PC-9 (cell line): ENCODE measurements around the gene CNTN4. TPM values are rescaled to one million over a fixed set of nuclear protein-coding genes. Genes with fewer than 3 reads are reported as not detected.

Source experiments
- BruUV-seq: library from RNA; stranded (reverse); fragments of 400-500 nt; replicated peaks from 2 replicates; lab custom pipeline; 2021; lab: Mats Ljungman, UMichigan
- CTCF ChIA-PET: fragments of 300-600 bp; sonication (Branson Sonifier 250); formaldehyde crosslinking; loops from one replicate; lab custom pipeline; 2022; ENCODE audit warnings: antibody characterized with exemption; lab: Charles Lee
- POLR2A ChIA-PET: fragments of 300-600 bp; sonication (Branson Sonifier 250); formaldehyde crosslinking; loops from one replicate; lab custom pipeline; 2022; ENCODE audit warnings: antibody characterized with exemption; ENCODE audit not compliant: unreplicated experiment; lab: Charles Lee
- DNase-seq, 2 experiments: peaks; one replicate each; pipeline versions ENCODE4 v3.0.0 to v3.0.0-alpha.2; 2015 to 2022; ENCODE audit warnings: mixed read lengths in 1 of 2
- H2AFZ ChIP-seq: fragments of 200-600 bp; sonication (generic); 2 replicates; pipeline ENCODE4 v1.8.1; 2017; ENCODE audit warnings: antibody characterized with exemption
- H3F3A ChIP-seq: fragments of 200-600 bp; sonication (generic); 2 replicates; pipeline ENCODE4 v1.8.1; 2017; ENCODE audit warnings: antibody characterized with exemption, mild to moderate bottlenecking, low read depth; ENCODE audit not compliant: insufficient read depth
- H3K27ac ChIP-seq: fragments of 200-600 bp; sonication (generic); 2 replicates; pipeline ENCODE4 v1.6.1; 2016; ENCODE audit warnings: mixed run types
- H3K27me3 ChIP-seq: fragments of 200-600 bp; sonication (generic); 2 replicates; pipeline ENCODE4 v1.6.1; 2016; ENCODE audit warnings: low read depth, mixed run types; ENCODE audit not compliant: insufficient read depth
- H3K36me3 ChIP-seq: fragments of 200-600 bp; sonication (generic); 2 replicates; pipeline ENCODE4 v1.6.1; 2016; ENCODE audit warnings: low read depth, mixed run types
- H3K4me1 ChIP-seq: fragments of 200-600 bp; sonication (generic); replicated peaks from 2 replicates; pipeline ENCODE4 v1.6.1; 2016; ENCODE audit warnings: mixed run types; ENCODE audit not compliant: insufficient read depth
- H3K4me2 ChIP-seq: fragments of 200-600 bp; sonication (generic); 2 replicates; pipeline ENCODE4 v1.6.1; 2017; ENCODE audit warnings: mixed run types
- H3K4me3 ChIP-seq: fragments of 200-600 bp; sonication (generic); 2 replicates; pipeline ENCODE4 v1.6.1; 2016; ENCODE audit warnings: mixed run types
- H3K79me2 ChIP-seq: fragments of 200-600 bp; sonication (generic); 2 replicates; pipeline ENCODE4 v1.6.1; 2017; ENCODE audit warnings: low read depth, mixed run types
- H3K9me2 ChIP-seq: fragments of 200-600 bp; sonication (generic); 2 replicates; pipeline ENCODE4 v1.8.1; 2017; ENCODE audit warnings: mild to moderate bottlenecking; ENCODE audit not compliant: insufficient read depth
- H3K9me3 ChIP-seq: fragments of 200-600 bp; sonication (generic); 2 replicates; pipeline ENCODE4 v1.8.1; 2016; ENCODE audit warnings: low read depth; ENCODE audit not compliant: insufficient read depth
- H4K20me1 ChIP-seq: fragments of 200-600 bp; sonication (generic); 2 replicates; pipeline ENCODE4 v1.8.1; 2017; ENCODE audit not compliant: insufficient read depth
- EZH2 ChIP-seq: fragments of 200-600 bp; sonication (generic); IDR thresholded peaks from 2 replicates; pipeline ENCODE4 v1.8.0; 2017; ENCODE audit warnings: antibody characterized with exemption, low read depth
- intact Hi-C: fragments of 100-400 bp; cut with micrococcal nuclease; formaldehyde crosslinking; loops from one replicate; pipeline ENCODE4 v1.10.0; 2022; ENCODE audit not compliant: unreplicated experiment
- total RNA-seq: library from RNA; stranded (reverse); gene quantifications from 2 replicates; pipeline ENCODE4 v1.2.3, GENCODE V29; 2021
- TF ChIP-seq, protein P1 (sequence below): fragments of 200-600 bp; sonication (generic); conservative IDR thresholded peaks from 2 replicates; pipeline ENCODE4 v1.6.1; 2017; ENCODE audit warnings: mixed run types, antibody characterized with exemption, mild to moderate bottlenecking, moderate library complexity

Gene CNTN4
- total RNA-seq, 1 experiment from 2014 or later, result not detected

GRCh38 chr3:2771193-2771592, 672.5 kb downstream of the CNTN4 start:
- H3F3A ChIP-seq, result no peaks in the 10 kb centered on the region
- H2AFZ ChIP-seq, result no peak overlapping the region
- TF ChIP-seq EZH2, result no peak
- TF ChIP-seq, protein P1, sequence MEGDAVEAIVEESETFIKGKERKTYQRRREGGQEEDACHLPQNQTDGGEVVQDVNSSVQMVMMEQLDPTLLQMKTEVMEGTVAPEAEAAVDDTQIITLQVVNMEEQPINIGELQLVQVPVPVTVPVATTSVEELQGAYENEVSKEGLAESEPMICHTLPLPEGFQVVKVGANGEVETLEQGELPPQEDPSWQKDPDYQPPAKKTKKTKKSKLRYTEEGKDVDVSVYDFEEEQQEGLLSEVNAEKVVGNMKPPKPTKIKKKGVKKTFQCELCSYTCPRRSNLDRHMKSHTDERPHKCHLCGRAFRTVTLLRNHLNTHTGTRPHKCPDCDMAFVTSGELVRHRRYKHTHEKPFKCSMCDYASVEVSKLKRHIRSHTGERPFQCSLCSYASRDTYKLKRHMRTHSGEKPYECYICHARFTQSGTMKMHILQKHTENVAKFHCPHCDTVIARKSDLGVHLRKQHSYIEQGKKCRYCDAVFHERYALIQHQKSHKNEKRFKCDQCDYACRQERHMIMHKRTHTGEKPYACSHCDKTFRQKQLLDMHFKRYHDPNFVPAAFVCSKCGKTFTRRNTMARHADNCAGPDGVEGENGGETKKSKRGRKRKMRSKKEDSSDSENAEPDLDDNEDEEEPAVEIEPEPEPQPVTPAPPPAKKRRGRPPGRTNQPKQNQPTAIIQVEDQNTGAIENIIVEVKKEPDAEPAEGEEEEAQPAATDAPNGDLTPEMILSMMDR, result no peak
- no peaks in the 10 kb centered on the region for H3K9me2 ChIP-seq
- no peaks in the 10 kb centered on the region for H4K20me1 ChIP-seq
- no peaks in the 10 kb centered on the region for H3K4me1 ChIP-seq
- no peak overlapping the region for H3K27ac ChIP-seq
- CTCF ChIA-PET, result no interaction called here
- no peak for DNase-seq
- no peak overlapping the region for H3K4me3 ChIP-seq
- no TSS peak for BruUV-seq
- H3K4me2 ChIP-seq, result no peak overlapping the region
- intact Hi-C loops, result no loop called here
- no peaks in the 10 kb centered on the region for H3K27me3 ChIP-seq
- no peaks in the 10 kb centered on the region for H3K9me3 ChIP-seq
- H3K36me3 ChIP-seq, result no peaks in the 10 kb centered on the region
- no peaks in the 10 kb centered on the region for H3K79me2 ChIP-seq
- POLR2A ChIA-PET, result no interaction called here

GRCh38 chr3:2771741-2772140, 673.1 kb downstream of the CNTN4 start:
- Histone ChIP-seq H3K9me3 (no peaks in the 10 kb centered on the region), H3K27ac (no peak overlapping the region), H3K9me2 (no peaks in the 10 kb centered on the region), H3K4me1 (no peaks in the 10 kb centered on the region), H3K27me3 (no peaks in the 10 kb centered on the region), H3F3A (no peaks in the 10 kb centered on the region), H2AFZ (no peak overlapping the region), H3K4me3 (no peak overlapping the region), H3K79me2 (no peaks in the 10 kb centered on the region), H4K20me1 (no peaks in the 10 kb centered on the region), H3K4me2 (no peak overlapping the region), H3K36me3 (no peaks in the 10 kb centered on the region)
- no peak for DNase-seq
- TF ChIP-seq EZH2, result no peak
- TF ChIP-seq, protein P1, result no peak
- POLR2A ChIA-PET, result no interaction called here
- no TSS peak for BruUV-seq
- intact Hi-C loops, result no loop called here
- CTCF ChIA-PET, result no interaction called here

GRCh38 chr3:2772803-2773202, 674.1 kb downstream of the CNTN4 start:
- DNase-seq, result no peak
- no peaks in the 10 kb centered on the region for H3K4me1 ChIP-seq
- no peaks in the 10 kb centered on the region for H3K27me3 ChIP-seq
- no peak overlapping the region for H3K4me3 ChIP-seq
- TF ChIP-seq, protein P1, result no peak
- TF ChIP-seq EZH2, result no peak
- H3F3A ChIP-seq, result no peaks in the 10 kb centered on the region
- no peaks in the 10 kb centered on the region for H4K20me1 ChIP-seq
- ChIA-PET POLR2A (no interaction called here), CTCF (no interaction called here)
- no peaks in the 10 kb centered on the region for H3K79me2 ChIP-seq
- H3K36me3 ChIP-seq, result no peaks in the 10 kb centered on the region
- intact Hi-C loops, result no loop called here
- H3K27ac ChIP-seq, result no peak overlapping the region
- no peaks in the 10 kb centered on the region for H3K9me3 ChIP-seq
- H3K9me2 ChIP-seq, result no peaks in the 10 kb centered on the region
- BruUV-seq, result no TSS peak
- no peak overlapping the region for H2AFZ ChIP-seq
- no peak overlapping the region for H3K4me2 ChIP-seq
